MM.1S (cell line): ENCODE data around the gene CNP.
"Not testable (repeated sequence)": the region's sequence is repeated elsewhere in the genome, so short reads cannot be mapped to it uniquely, and the experiment has no call there.

Source experiments
- DNase-seq: peaks from one replicate; pipeline ENCODE4 v3.0.0-alpha.2; 2015
- H2AFZ ChIP-seq: fragments of 300-600 bp; sonication (generic); 2 replicates; pipeline ENCODE4 v1.6.0; 2016; ENCODE audit warnings: antibody characterized with exemption, low read length
- H3F3A ChIP-seq: fragments of 300-600 bp; sonication (generic); 2 replicates; pipeline ENCODE4 v1.6.1; 2016; ENCODE audit warnings: mild to moderate bottlenecking, antibody characterized with exemption, low read length, moderate library complexity, mixed read lengths; ENCODE audit not compliant: insufficient read depth
- H3K27ac ChIP-seq: fragments of 300-600 bp; sonication (generic); 2 replicates; pipeline ENCODE4 v1.5.1; 2016; ENCODE audit warnings: mild to moderate bottlenecking, low read length
- H3K27me3 ChIP-seq: fragments of 300-600 bp; sonication (generic); replicated peaks from 2 replicates; pipeline ENCODE4 v1.6.0; 2016; ENCODE audit warnings: low read length; ENCODE audit not compliant: insufficient read depth
- H3K36me3 ChIP-seq: fragments of 300-600 bp; sonication (generic); replicated peaks from 2 replicates; pipeline ENCODE4 v1.6.1; 2016; ENCODE audit warnings: mild to moderate bottlenecking, low read length, mixed read lengths; ENCODE audit not compliant: insufficient read depth
- H3K4me1 ChIP-seq: fragments of 300-600 bp; sonication (generic); 2 replicates; pipeline ENCODE4 v1.6.1; 2016; ENCODE audit warnings: low read length, mixed read lengths
- H3K4me2 ChIP-seq: fragments of 300-600 bp; sonication (generic); 2 replicates; pipeline ENCODE4 v1.6.0; 2016; ENCODE audit warnings: low read depth, low read length
- H3K4me3 ChIP-seq: fragments of 300-600 bp; sonication (generic); 2 replicates; pipeline ENCODE4 v1.5.1; 2016; ENCODE audit warnings: low read length, mixed read lengths
- H3K79me2 ChIP-seq: fragments of 300-600 bp; sonication (generic); 2 replicates; pipeline ENCODE4 v1.6.1; 2016; ENCODE audit warnings: mixed run types, low read length, mixed read lengths
- H3K9ac ChIP-seq: fragments of 300-600 bp; sonication (generic); 2 replicates; pipeline ENCODE4 v1.6.1; 2016; ENCODE audit warnings: low read length, mixed read lengths
- H3K9me2 ChIP-seq: fragments of 300-600 bp; sonication (generic); replicated peaks from 2 replicates; pipeline ENCODE4 v1.6.1; 2016; ENCODE audit warnings: mild to moderate bottlenecking, low read length, mixed read lengths; ENCODE audit not compliant: insufficient read depth
- H3K9me3 ChIP-seq: fragments of 300-600 bp; sonication (generic); replicated peaks from 2 replicates; pipeline ENCODE4 v1.6.1; 2016; ENCODE audit warnings: mild to moderate bottlenecking, low read length, mixed read lengths; ENCODE audit not compliant: insufficient read depth
- H4K20me1 ChIP-seq: fragments of 300-600 bp; sonication (generic); 2 replicates; pipeline ENCODE4 v1.6.1; 2016; ENCODE audit warnings: mild to moderate bottlenecking, low read length, moderate library complexity, mixed read lengths; ENCODE audit not compliant: insufficient read depth
- CTCF ChIP-seq: fragments of 300-600 bp; sonication (generic); IDR thresholded peaks from 2 replicates; pipeline ENCODE4 v1.5.1; 2016; ENCODE audit warnings: antibody characterized with exemption, low read length, mixed read lengths
- EZH2 ChIP-seq: fragments of 300-600 bp; sonication (generic); optimal IDR thresholded peaks from 2 replicates; pipeline ENCODE3; 2017; ENCODE audit warnings: low read depth, mild to moderate bottlenecking, antibody characterized with exemption, low read length, mixed read lengths
- EZH2phosphoT487 ChIP-seq: fragments of 300-600 bp; sonication (generic); IDR thresholded peaks from 2 replicates; pipeline ENCODE4 v1.6.1; 2018; ENCODE audit warnings: antibody characterized with exemption, low read length

The CNP gene

GRCh38 chr17:42010898-42011516 is 44.4 kb downstream of the CNP start:
- Histone ChIP-seq H3K4me1 (peaks cover 6% of the 10 kb centered on the region; the same call in 1 of the 2 replicates), H4K20me1 (no peaks in the 10 kb centered on the region), H3K9me2 (no peaks in the 10 kb centered on the region), H3K9me3 (no peaks in the 10 kb centered on the region), H3K27me3 (no peaks in the 10 kb centered on the region), H3K4me3 (no peak overlapping the region), H3K79me2 (peaks cover 98% of the 10 kb centered on the region), H3K9ac (no peak overlapping the region), H3K27ac (no peak overlapping the region), H2AFZ (no peak overlapping the region), H3K4me2 (no peak overlapping the region), H3F3A (no peaks in the 10 kb centered on the region), H3K36me3 (no peaks in the 10 kb centered on the region)
- no peak for TF ChIP-seq EZH2
- TF ChIP-seq EZH2phosphoT487 = no peak
- TF ChIP-seq CTCF = no peak
- DNase-seq = no peak

DNA sequence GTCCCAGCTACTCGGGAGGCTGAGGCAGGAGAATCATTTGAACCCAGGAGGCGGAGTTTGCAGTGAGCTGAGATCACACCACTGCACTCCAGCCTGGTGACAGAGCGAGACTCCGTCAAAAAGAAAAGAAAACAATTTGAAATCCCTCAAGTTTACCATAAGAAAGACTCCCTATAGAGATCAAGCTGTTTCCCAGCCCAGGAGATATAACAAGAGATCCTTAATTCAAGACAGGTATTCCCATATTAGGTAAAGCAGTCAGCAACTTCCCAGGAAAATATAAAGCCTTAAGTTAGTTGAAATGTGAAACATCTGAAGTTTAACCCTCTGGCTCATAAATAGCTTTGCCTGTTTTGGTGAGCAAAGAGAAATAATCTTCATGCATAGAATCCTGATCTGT is 45.8 kb downstream of the CNP start:
- H3K4me3 ChIP-seq, H3K9me2 ChIP-seq, H3K27ac ChIP-seq, H3K4me2 ChIP-seq, DNase-seq, H4K20me1 ChIP-seq, H3K36me3 ChIP-seq, H3K9ac ChIP-seq, H3F3A ChIP-seq, H3K4me1 ChIP-seq, H3K9me3 ChIP-seq, H3K27me3 ChIP-seq, H2AFZ ChIP-seq: not testable (repeated sequence)
- H3K79me2 ChIP-seq = peaks cover 98% of the 10 kb centered on the region

GRCh38 chr17:42013740-42014139 is 47.1 kb downstream of the CNP start:
- H3K4me3 ChIP-seq, H3K27me3 ChIP-seq, H3K9ac ChIP-seq, H3K9me3 ChIP-seq, H2AFZ ChIP-seq, H3K9me2 ChIP-seq, H3K4me2 ChIP-seq, DNase-seq, H3K27ac ChIP-seq, H4K20me1 ChIP-seq, H3K36me3 ChIP-seq, H3F3A ChIP-seq: not testable (repeated sequence)
- H3K79me2 ChIP-seq = peaks cover 92% of the 10 kb centered on the region
- peaks cover 13% of the 10 kb centered on the region; the same call in 1 of the 2 replicates for H3K4me1 ChIP-seq

DNA sequence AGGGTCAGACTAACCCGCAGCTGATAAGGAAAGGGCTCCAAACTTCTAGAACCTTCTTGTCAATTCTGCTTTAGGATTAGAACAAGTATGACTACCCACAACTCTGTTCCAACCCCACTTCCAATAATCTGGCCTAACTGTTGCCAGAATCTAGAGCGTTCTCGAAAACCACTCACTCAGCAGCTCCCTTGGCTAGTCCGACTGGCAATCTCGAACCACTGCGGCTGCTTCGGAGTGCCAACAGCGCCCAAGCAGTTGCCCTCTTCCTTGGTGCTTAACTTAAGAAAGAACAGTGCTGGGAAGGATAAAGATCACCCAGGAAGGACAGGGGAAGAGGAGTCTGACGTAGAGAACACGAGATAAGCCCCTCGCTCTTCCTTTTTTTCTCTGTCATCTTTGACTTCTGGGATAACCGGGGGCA is 49.8 kb downstream of the CNP start:
- Histone ChIP-seq H4K20me1 (no peaks in the 10 kb centered on the region), H3K9me3 (no peaks in the 10 kb centered on the region), H3K27me3 (no peaks in the 10 kb centered on the region), H3K79me2 (peaks cover 81% of the 10 kb centered on the region), H3K4me3 (peak overlapping the region; percentile 91), H3K27ac (peak overlapping the region; percentile 51; the same call in 1 of the 2 replicates), H3K36me3 (no peaks in the 10 kb centered on the region), H3K4me2 (peak overlapping the region; percentile 69), H3K9me2 (no peaks in the 10 kb centered on the region), H3F3A (no peaks in the 10 kb centered on the region), H2AFZ (peak overlapping the region; percentile 77; the same call in 1 of the 2 replicates), H3K4me1 (peaks cover 24% of the 10 kb centered on the region), H3K9ac (peak overlapping the region; percentile 94)
- TF ChIP-seq CTCF (no peak), EZH2 (no peak), EZH2phosphoT487 (no peak)
- peak; percentile 40 for DNase-seq
